ENCODE results near the gene ZNF624.

- TF ChIP-seq EZH2 (IDR thresholded peaks at IDR 0.05; ENCODE audit: borderline replicate concordance, insufficient read depth, low read depth, low read length, poor library complexity, severe bottlenecking) (no peak), CTCF (IDR thresholded peaks at IDR 0.05) (no peak)
Observed at GRCh38 chr17:16676676-16677268, 23.1 kb upstream of the ZNF624 start.

Measured in B cell (primary cell).